HepG2 (cell line): ENCODE data around the gene ARHGEF40. TPM values are rescaled to one million over a fixed set of nuclear protein-coding genes. Genes with fewer than 3 reads are reported as not detected.

ENCODE experiments used
- ASH2L ChIP-seq: fragments of 300-600, 200-600 bp; sonication (generic); IDR thresholded peaks from 2 replicates; pipeline ENCODE4 v1.7.0; 2017; ENCODE audit warnings: low read depth, mild to moderate bottlenecking, moderate library complexity, mixed read lengths, low read length; ENCODE audit not compliant: insufficient read length
- KMT2A ChIP-seq: sonication (generic); formaldehyde crosslinking; IDR thresholded peaks from 2 replicates; pipeline ENCODE4 v1.4.0; 2020; ENCODE audit warnings: missing genetic modification reagents
- MEF2D ChIP-seq: sonication (generic); formaldehyde crosslinking; IDR thresholded peaks from 2 replicates; pipeline ENCODE4 v1.5.1; 2020; ENCODE audit warnings: mild to moderate bottlenecking, missing genetic modification reagents
- MZF1 ChIP-seq: sonication (generic); formaldehyde crosslinking; IDR thresholded peaks from 2 replicates; pipeline ENCODE4 v1.8.1; 2023; ENCODE audit warnings: mild to moderate bottlenecking, missing genetic modification reagents, borderline replicate concordance
- NR2F6 ChIP-seq, 2 experiments: IDR thresholded peaks; 2 replicates each; pipeline ENCODE4 v1.6.1; 2016; ENCODE audit warnings: antibody characterized with exemption in 1 of 2, mild to moderate bottlenecking in 1 of 2
- SOX6 ChIP-seq, 2 experiments: fragments of 450-650 bp in 1 of 2; sonication (generic) in 1 of 2; formaldehyde crosslinking in 1 of 2; IDR thresholded peaks; 2 replicates each; pipeline versions ENCODE4 v1.4.0 to v1.6.1; 2017 to 2020; ENCODE audit warnings: antibody characterized with exemption in 1 of 2, mild to moderate bottlenecking in 1 of 2, missing genetic modification reagents in 1 of 2
- TBX3 ChIP-seq: fragments of 450-650 bp; IDR thresholded peaks from 2 replicates; pipeline ENCODE4 v1.6.1; 2017; ENCODE audit warnings: antibody characterized with exemption, mild to moderate bottlenecking, inconsistent platforms, borderline replicate concordance
- ZNF468 ChIP-seq: sonication (generic); formaldehyde crosslinking; IDR thresholded peaks from 2 replicates; pipeline ENCODE4 v1.8.0; 2022; ENCODE audit warnings: mild to moderate bottlenecking, moderate library complexity, missing genetic modification reagents
- ZNF577 ChIP-seq: sonication (generic); formaldehyde crosslinking; IDR thresholded peaks from 2 replicates; pipeline ENCODE4 v1.4.0; 2020; ENCODE audit warnings: mild to moderate bottlenecking, low read depth, missing genetic modification reagents, borderline replicate concordance
- ZSCAN9 ChIP-seq: IDR thresholded peaks from 2 replicates; pipeline ENCODE4 v1.6.1; 2016; ENCODE audit warnings: borderline replicate concordance
- polyA plus RNA-seq, 8 experiments: library from polyadenylated mRNA; depleted of rRNA in 3 of 8; stranded (reverse) in 7 of 8; unstranded in 1 of 8; fragments of >200 nt; fragmentation: Illumina TruSeq in 4 of 8; extraction: Trizol in 4 of 8; gene quantifications; 2 replicates each; pipeline versions ENCODE4 v1.2.1 to v1.2.3, GENCODE V29; 2011 to 2016; ENCODE audit warnings: low read depth in 4 of 8, missing spikeins in 1 of 8, mixed read lengths in 1 of 8; ENCODE audit not compliant: insufficient read depth in 1 of 8
- total RNA-seq, 5 experiments: library from RNA; depleted of rRNA; stranded (reverse); fragments of >200 nt; fragmentation: Illumina TruSeq; extraction: Trizol; gene quantifications; 2 replicates each; pipeline ENCODE4 v1.2.3, GENCODE V29; 2016; ENCODE audit warnings: low read depth in 1 of 5
- TF ChIP-seq, protein P1 (sequence below): sonication (generic); formaldehyde crosslinking; IDR thresholded peaks from 2 replicates; pipeline ENCODE4 v1.5.1; 2020; ENCODE audit warnings: mild to moderate bottlenecking, missing genetic modification reagents
- TF ChIP-seq, protein P2 (sequence below): sonication (generic); formaldehyde crosslinking; IDR thresholded peaks from 2 replicates; pipeline ENCODE4 v1.8.0; 2022; ENCODE audit warnings: mild to moderate bottlenecking, missing genetic modification reagents, borderline replicate concordance
- TF ChIP-seq, protein P3 (sequence below): IDR thresholded peaks from 2 replicates; pipeline ENCODE4 v1.6.1; 2012; ENCODE audit warnings: low read depth, low read length, improper control_type of control experiment
- TF ChIP-seq, protein P4 (sequence below): sonication (generic); formaldehyde crosslinking; IDR thresholded peaks from 2 replicates; pipeline ENCODE4 v1.5.0; 2020; ENCODE audit warnings: mild to moderate bottlenecking, missing genetic modification reagents, borderline replicate concordance
- TF ChIP-seq, protein P5 (sequence below): IDR thresholded peaks from 2 replicates; pipeline ENCODE4 v1.6.1; 2016; ENCODE audit warnings: missing genetic modification reagents, missing compliant biosample characterization

ARHGEF40 gene
- total and polyA plus RNA-seq, 2 of the 13 experiments (the other 11 are each of a cell fraction or from before 2014, with no cell fraction given) = 28.1 to 78.1 TPM

DNA sequence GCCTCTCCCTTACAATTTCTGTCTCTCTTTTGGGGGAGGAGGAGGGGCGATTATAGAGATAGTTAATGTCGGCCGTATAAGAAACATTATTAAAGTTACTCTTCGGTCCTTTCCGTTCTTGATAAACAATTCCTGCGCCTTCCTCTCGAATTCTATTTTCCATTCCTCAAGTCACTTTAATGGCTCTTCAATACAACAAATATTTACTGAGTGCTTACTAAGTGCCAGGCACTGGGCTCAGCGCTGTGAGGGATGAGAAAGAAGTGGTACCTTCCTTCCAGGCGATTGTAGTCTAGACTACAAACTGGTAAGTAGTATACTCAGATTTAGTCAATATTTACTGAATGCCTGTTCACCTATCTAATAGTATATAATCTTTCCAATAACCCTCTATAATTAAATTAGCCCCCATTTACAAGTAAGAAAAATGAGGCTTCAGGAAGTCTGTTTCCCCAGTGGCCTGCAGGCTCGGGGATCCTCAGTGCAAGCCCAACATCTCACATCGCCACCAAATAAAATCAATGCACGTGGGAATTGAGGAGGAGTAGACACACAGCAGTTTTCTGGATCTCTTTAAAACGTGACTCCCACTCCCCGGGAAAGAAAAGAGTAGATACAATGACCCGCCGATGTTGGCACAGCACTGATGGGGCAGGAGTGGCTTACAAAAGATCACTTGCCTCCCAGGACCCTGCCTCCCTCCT, 28.9 kb downstream of the ARHGEF40 start (continued):
- TF ChIP-seq SOX6 (IDR thresholded peaks at IDR 0.05) (no peak), SOX6 (CRISPR knock-in tag; IDR thresholded peaks at IDR 0.05) (peak; percentile 20; the same call in 1 of the 2 replicates), ASH2L (peak; percentile 10), KMT2A (peak; percentile 32; the same call in 1 of the 2 replicates), ZNF577 (CRISPR knock-in tag) (no peak), NR2F6 (IDR thresholded peaks at IDR 0.05) (0 out of 2 replicates have a peak, but pooled peaks have one; percentile 4), NR2F6 (CRISPR knock-in tag; IDR thresholded peaks at IDR 0.05) (no peak), MZF1 (no peak), MEF2D (CRISPR knock-in tag) (0 out of 2 replicates have a peak, but pooled peaks have one; percentile 17), ZSCAN9 (CRISPR knock-in tag) (0 out of 2 replicates have a peak, but pooled peaks have one; percentile 0), ZNF468 (CRISPR knock-in tag) (no peak), TBX3 (no peak)
- TF ChIP-seq, protein P1, sequence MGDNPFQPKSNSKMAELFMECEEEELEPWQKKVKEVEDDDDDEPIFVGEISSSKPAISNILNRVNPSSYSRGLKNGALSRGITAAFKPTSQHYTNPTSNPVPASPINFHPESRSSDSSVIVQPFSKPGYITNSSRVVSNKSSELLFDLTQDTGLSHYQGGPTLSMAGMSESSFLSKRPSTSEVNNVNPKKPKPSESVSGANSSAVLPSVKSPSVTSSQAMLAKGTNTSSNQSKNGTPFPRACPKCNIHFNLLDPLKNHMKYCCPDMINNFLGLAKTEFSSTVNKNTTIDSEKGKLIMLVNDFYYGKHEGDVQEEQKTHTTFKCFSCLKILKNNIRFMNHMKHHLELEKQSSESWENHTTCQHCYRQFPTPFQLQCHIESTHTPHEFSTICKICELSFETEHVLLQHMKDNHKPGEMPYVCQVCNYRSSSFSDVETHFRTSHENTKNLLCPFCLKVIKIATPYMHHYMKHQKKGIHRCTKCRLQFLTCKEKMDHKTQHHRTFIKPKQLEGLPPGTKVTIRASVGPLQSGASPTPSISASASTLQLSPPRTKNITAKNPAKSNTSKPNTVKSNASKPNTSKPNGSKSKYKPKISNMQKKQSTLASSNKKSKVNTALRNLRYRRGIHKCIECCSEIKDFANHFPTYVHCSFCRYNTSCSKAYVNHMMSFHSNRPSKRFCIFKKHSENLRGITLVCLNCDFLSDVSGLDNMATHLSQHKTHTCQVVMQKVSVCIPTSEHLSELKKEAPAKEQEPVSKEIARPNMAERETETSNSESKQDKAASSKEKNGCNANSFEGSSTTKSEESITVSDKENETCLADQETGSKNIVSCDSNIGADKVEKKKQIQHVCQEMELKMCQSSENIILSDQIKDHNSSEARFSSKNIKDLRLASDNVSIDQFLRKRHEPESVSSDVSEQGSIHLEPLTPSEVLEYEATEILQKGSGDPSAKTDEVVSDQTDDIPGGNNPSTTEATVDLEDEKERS (CRISPR knock-in tag) = peak; percentile 69; the same call in 1 of the 2 replicates
- TF ChIP-seq, protein P2, sequence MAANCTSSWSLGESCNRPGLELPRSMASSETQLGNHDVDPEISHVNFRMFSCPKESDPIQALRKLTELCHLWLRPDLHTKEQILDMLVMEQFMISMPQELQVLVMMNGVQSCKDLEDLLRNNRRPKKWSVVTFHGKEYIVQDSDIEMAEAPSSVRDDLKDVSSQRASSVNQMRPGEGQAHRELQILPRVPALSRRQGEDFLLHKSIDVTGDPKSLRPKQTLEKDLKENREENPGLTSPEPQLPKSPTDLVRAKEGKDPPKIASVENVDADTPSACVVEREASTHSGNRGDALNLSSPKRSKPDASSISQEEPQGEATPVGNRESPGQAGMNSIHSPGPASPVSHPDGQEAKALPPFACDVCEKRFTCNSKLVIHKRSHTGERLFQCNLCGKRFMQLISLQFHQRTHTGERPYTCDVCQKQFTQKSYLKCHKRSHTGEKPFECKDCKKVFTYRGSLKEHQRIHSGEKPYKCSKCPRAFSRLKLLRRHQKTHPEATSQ (CRISPR knock-in tag) = no peak
- TF ChIP-seq, protein P3, sequence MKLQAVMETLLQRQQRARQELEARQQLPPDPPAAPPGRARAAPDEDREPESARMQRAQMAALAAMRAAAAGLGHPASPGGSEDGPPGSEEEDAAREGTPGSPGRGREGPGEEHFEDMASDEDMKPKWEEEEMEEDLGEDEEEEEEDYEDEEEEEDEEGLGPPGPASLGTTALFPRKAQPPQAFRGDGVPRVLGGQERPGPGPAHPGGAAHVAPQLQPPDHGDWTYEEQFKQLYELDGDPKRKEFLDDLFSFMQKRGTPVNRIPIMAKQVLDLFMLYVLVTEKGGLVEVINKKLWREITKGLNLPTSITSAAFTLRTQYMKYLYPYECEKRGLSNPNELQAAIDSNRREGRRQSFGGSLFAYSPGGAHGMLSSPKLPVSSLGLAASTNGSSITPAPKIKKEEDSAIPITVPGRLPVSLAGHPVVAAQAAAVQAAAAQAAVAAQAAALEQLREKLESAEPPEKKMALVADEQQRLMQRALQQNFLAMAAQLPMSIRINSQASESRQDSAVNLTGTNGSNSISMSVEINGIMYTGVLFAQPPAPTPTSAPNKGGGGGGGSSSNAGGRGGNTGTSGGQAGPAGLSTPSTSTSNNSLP = no peak
- TF ChIP-seq, protein P4, sequence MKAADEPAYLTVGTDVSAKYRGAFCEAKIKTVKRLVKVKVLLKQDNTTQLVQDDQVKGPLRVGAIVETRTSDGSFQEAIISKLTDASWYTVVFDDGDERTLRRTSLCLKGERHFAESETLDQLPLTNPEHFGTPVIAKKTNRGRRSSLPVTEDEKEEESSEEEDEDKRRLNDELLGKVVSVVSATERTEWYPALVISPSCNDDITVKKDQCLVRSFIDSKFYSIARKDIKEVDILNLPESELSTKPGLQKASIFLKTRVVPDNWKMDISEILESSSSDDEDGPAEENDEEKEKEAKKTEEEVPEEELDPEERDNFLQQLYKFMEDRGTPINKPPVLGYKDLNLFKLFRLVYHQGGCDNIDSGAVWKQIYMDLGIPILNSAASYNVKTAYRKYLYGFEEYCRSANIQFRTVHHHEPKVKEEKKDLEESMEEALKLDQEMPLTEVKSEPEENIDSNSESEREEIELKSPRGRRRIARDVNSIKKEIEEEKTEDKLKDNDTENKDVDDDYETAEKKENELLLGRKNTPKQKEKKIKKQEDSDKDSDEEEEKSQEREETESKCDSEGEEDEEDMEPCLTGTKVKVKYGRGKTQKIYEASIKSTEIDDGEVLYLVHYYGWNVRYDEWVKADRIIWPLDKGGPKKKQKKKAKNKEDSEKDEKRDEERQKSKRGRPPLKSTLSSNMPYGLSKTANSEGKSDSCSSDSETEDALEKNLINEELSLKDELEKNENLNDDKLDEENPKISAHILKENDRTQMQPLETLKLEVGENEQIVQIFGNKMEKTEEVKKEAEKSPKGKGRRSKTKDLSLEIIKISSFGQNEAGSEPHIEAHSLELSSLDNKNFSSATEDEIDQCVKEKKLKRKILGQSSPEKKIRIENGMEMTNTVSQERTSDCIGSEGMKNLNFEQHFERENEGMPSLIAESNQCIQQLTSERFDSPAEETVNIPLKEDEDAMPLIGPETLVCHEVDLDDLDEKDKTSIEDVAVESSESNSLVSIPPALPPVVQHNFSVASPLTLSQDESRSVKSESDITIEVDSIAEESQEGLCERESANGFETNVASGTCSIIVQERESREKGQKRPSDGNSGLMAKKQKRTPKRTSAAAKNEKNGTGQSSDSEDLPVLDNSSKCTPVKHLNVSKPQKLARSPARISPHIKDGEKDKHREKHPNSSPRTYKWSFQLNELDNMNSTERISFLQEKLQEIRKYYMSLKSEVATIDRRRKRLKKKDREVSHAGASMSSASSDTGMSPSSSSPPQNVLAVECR (CRISPR knock-in tag) = peak; percentile 3; the same call in 1 of the 2 replicates
- TF ChIP-seq, protein P5, sequence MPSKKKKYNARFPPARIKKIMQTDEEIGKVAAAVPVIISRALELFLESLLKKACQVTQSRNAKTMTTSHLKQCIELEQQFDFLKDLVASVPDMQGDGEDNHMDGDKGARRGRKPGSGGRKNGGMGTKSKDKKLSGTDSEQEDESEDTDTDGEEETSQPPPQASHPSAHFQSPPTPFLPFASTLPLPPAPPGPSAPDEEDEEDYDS (CRISPR knock-in tag) = 0 out of 2 replicates have a peak, but pooled peaks have one; percentile 15
